Prostate gland (tissue), 2 donors: ENCODE results near the gene KLK12. TPM values are rescaled to one million over a fixed set of nuclear protein-coding genes. Genes with fewer than 3 reads are reported as not detected.

Experiments used
- DNase-seq: peaks from one replicate; pipeline ENCODE4 v3.0.0-alpha.2; 2019; ENCODE audit warnings: low spot score
- H3K27ac ChIP-seq, 2 donors: fragments of 200-600 bp; sonication (generic); 2 replicates each; pipeline ENCODE4 v1.5.1; 2017 to 2019
- H3K27me3 ChIP-seq: fragments of 200-600 bp; sonication (generic); replicated peaks from 2 replicates; pipeline ENCODE4 v1.5.1; 2019; ENCODE audit not compliant: insufficient read depth
- H3K36me3 ChIP-seq, 2 donors: fragments of 200-600 bp; sonication (generic); 1 replicate in 1 of 2; 2 replicates in 1 of 2; pipeline versions ENCODE4 v1.5.1 to v1.8.1; 2017 to 2019
- H3K4me1 ChIP-seq: fragments of 200-600 bp; sonication (generic); replicated peaks from 2 replicates; pipeline ENCODE4 v1.5.1; 2019
- H3K4me3 ChIP-seq, 2 donors: fragments of 200-600 bp; sonication (generic); 2 replicates each; pipeline ENCODE4 v1.5.1; 2017 to 2019
- H3K9me3 ChIP-seq: fragments of 200-600 bp; sonication (generic); 2 replicates; pipeline ENCODE4 v1.5.1; 2017
- POLR2A ChIP-seq: fragments of 450-650 bp; IDR thresholded peaks from one replicate; pipeline ENCODE4 v1.6.1; 2016; ENCODE audit warnings: antibody characterized with exemption, mild to moderate bottlenecking
- POLR2AphosphoS5 ChIP-seq: sonication (generic); formaldehyde crosslinking; IDR thresholded peaks from one replicate; pipeline ENCODE4 v1.6.1; 2017; ENCODE audit warnings: antibody characterized with exemption
- WGBS: methylation state at CpG from one replicate; pipeline ENCODE4 v1.1.5; 2018; 5-methylcytosine and 5-hydroxymethylcytosine counted together
- intact Hi-C: fragments of 100-400 bp; cut with DNase I; formaldehyde crosslinking; loops from one replicate; pipeline ENCODE4 v1.14.2; 2022
- total RNA-seq, 2 donors: library from RNA; depleted of rRNA; stranded (reverse); fragments of >200 nt; gene quantifications; one replicate each; pipeline ENCODE4 v1.1.0, GENCODE V29; 2016
- TF ChIP-seq, protein P1 (sequence below), 4 experiments: fragments of 200-600 bp in 2 of 4; fragments of 450-650 bp in 2 of 4; sonication (generic) in 2 of 4; IDR thresholded peaks; 1 replicate in 3 of 4; 2 replicates in 1 of 4; pipeline ENCODE4 v1.5.1; 2016 to 2019; ENCODE audit warnings: antibody characterized with exemption in 4 of 4, mild to moderate bottlenecking in 2 of 4, moderate library complexity in 2 of 4

KLK12 gene
- total RNA-seq, 2 donors from 2014 or later: 0.73 TPM; not detected in 1

DNA sequence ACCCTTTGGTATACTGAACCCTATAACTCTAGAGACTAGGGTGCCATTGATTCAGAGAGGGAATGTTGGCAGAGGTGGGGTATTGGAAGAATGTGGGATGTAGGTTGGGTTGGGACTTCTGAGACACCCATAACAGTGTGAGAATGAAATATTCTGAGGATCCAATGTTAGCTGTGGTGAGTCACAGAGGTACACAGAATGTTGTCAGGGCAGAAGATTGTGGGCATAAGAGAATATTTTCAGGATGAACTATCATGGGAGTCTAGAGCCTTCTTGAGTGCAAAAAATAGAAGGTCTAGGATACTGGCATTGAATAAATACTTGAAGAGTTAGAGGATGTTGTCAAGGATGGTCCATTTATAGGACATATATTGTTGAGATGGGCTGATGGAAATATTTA is 21.1 kb upstream of the KLK12 start:
- Histone ChIP-seq H3K27me3 (no peaks in the 10 kb centered on the region), H3K4me3 (no peak overlapping the region), H3K9me3 (no peaks in the 10 kb centered on the region), H3K4me1 (no peaks in the 10 kb centered on the region), H3K36me3 (no peaks in the 10 kb centered on the region), H3K27ac (no peak overlapping the region)
- TF ChIP-seq POLR2A: no peak
- TF ChIP-seq, protein P1, sequence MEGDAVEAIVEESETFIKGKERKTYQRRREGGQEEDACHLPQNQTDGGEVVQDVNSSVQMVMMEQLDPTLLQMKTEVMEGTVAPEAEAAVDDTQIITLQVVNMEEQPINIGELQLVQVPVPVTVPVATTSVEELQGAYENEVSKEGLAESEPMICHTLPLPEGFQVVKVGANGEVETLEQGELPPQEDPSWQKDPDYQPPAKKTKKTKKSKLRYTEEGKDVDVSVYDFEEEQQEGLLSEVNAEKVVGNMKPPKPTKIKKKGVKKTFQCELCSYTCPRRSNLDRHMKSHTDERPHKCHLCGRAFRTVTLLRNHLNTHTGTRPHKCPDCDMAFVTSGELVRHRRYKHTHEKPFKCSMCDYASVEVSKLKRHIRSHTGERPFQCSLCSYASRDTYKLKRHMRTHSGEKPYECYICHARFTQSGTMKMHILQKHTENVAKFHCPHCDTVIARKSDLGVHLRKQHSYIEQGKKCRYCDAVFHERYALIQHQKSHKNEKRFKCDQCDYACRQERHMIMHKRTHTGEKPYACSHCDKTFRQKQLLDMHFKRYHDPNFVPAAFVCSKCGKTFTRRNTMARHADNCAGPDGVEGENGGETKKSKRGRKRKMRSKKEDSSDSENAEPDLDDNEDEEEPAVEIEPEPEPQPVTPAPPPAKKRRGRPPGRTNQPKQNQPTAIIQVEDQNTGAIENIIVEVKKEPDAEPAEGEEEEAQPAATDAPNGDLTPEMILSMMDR (IDR thresholded peaks at IDR 0.05): no peak
- TF ChIP-seq POLR2AphosphoS5: no peak
- no peak for DNase-seq
- intact Hi-C loops: no loop called here

DNA sequence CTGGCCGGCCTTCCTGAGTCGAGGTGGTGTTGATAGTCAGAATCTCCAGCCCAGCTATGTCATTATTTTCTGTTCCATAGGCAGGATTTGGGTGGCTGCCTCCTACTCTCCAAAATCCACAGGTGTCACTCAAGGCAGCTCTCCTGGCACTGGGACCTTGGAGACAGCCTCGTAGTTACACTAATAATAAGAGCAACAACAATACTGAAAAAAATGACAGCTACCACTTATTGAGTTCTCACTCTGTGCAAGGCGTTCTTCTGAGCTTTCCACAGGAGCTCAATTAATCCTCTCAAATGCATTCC is 12.2 kb upstream of the KLK12 start:
- H3K9me3 ChIP-seq: no peaks in the 10 kb centered on the region
- no peak for DNase-seq
- H3K4me1 ChIP-seq: no peaks in the 10 kb centered on the region
- no peak overlapping the region for H3K27ac ChIP-seq
- intact Hi-C loops: no loop called here
- H3K27me3 ChIP-seq: no peaks in the 10 kb centered on the region
- 7% methylated on average over 4 of the region's 4 CpGs for WGBS
- H3K4me3 ChIP-seq: no peak overlapping the region
- H3K36me3 ChIP-seq: no peaks in the 10 kb centered on the region
- TF ChIP-seq POLR2AphosphoS5: no peak
- TF ChIP-seq, protein P1 (IDR thresholded peaks at IDR 0.05): no peak
- TF ChIP-seq POLR2A: no peak

DNA sequence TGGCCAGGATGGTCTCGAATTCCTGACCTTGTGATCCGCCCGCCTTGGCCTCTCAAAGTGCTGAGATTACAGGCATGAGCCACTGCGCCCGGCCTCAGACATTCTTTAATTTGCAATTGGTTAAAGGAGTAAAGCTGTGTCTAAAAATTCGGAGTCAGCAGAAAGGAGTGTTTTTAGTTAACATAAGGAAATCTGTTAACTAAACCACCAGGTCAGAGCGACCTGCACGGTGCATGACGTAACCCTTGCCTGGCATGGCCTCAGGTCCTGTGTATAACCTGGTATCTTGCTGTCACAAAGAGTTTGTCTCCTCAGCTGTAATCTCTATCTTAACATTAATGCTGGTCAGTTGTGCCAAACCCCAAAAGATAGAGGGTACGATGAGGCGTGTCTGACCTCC is 9.5 kb upstream of the KLK12 start:
- Histone ChIP-seq H3K36me3 (no peaks in the 10 kb centered on the region), H3K4me3 (no peak overlapping the region), H3K27ac (no peak overlapping the region), H3K9me3 (no peaks in the 10 kb centered on the region), H3K4me1 (no peaks in the 10 kb centered on the region), H3K27me3 (no peaks in the 10 kb centered on the region)
- 88% methylated on average over 11 of the region's 11 CpGs for WGBS
- intact Hi-C loops: no loop called here
- DNase-seq: no peak
- no peak for TF ChIP-seq POLR2A
- TF ChIP-seq, protein P1 (IDR thresholded peaks at IDR 0.05): no peak
- no peak for TF ChIP-seq POLR2AphosphoS5

DNA sequence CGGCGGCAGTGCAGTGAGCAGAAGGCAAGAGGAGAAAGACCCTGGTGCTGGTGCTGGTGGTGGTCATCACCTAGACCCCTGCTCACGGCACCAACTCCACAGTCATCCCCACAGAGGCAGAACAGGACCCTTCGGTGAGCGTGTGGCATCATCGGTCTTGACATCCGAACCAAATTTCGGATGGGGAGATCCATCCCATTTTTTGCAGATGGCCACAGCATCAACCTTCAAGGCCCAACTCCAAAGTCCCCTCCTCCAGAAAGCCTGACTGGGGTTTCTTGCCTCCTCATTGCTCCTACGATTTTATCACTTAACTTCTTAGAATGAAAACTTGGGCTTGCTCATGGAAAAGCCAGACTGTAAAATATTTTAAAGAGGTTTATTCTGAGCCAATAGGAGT is 8.7 kb upstream of the KLK12 start:
- H3K27me3 ChIP-seq: no peaks in the 10 kb centered on the region
- no peak for TF ChIP-seq POLR2A
- TF ChIP-seq, protein P1 (IDR thresholded peaks at IDR 0.05): no peak
- no peak for TF ChIP-seq POLR2AphosphoS5
- no peaks in the 10 kb centered on the region for H3K9me3 ChIP-seq
- H3K27ac ChIP-seq: no peak overlapping the region
- no peak for DNase-seq
- no peaks in the 10 kb centered on the region for H3K4me1 ChIP-seq
- intact Hi-C loops: no loop called here
- H3K36me3 ChIP-seq: no peaks in the 10 kb centered on the region
- no peak overlapping the region for H3K4me3 ChIP-seq
- WGBS: 85% methylated on average over 9 of the region's 9 CpGs

DNA sequence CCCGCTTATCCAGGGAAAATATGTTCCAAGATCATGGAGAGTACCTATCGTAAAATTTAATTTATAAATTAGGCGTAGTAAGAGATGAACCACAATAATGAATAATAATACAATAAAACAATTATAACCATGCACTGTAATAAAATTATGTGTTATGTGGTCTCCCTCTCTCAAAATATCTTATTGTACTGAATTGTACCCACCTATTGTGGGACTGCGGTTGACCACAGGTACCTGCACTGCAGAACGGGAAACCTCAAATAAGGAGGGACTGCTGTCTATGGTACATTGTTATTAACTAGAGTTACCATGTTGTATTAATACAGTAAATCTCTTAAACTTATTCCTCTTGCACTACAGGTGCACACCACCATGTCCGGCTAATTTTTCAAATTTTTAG is 5.3 kb upstream of the KLK12 start:
- Histone ChIP-seq H3K4me3 (no peak overlapping the region), H3K27ac (no peak overlapping the region), H3K4me1 (no peaks in the 10 kb centered on the region), H3K9me3 (no peaks in the 10 kb centered on the region), H3K27me3 (no peaks in the 10 kb centered on the region), H3K36me3 (no peaks in the 10 kb centered on the region)
- 94% methylated on average over 6 of the region's 6 CpGs for WGBS
- intact Hi-C loops: no loop called here
- no peak for TF ChIP-seq POLR2A
- DNase-seq: no peak

DNA sequence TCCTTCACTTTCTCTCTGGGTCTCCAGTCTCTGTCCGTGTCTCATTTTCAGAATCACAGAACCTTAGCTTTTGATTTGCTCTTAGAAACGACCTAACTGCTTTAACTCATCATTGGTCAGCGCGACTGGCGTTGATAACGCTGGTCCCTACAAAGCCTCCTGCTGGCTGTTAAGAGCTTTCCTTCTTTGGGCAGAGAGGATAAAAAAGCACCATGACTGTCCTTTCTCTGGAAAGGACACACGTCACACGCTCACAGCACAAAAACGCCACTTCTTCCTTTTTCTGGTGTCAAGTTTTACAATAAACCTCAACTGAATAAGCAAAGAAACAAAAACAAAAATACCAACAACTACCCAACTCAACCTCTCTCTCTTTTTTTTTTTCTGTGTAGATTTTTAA is 1.7 kb upstream of the KLK12 start:
- Histone ChIP-seq H3K27me3 (no peaks in the 10 kb centered on the region), H3K9me3 (no peaks in the 10 kb centered on the region), H3K27ac (no peak overlapping the region), H3K4me3 (no peak overlapping the region), H3K4me1 (no peaks in the 10 kb centered on the region), H3K36me3 (no peaks in the 10 kb centered on the region)
- intact Hi-C loops: no loop called here
- TF ChIP-seq, protein P1 (IDR thresholded peaks at IDR 0.05): no peak
- no peak for TF ChIP-seq POLR2AphosphoS5
- TF ChIP-seq POLR2A: no peak
- WGBS: 71% methylated on average over 9 of the region's 9 CpGs
- DNase-seq: no peak
